ENCODE results near the gene PPP4R4. TPM values are rescaled to one million over a fixed set of nuclear protein-coding genes. Genes with fewer than 3 reads are reported as not detected.

PPP4R4 gene
- total RNA-seq, 1 donor = under 0.01 TPM

- H3K79me2 ChIP-seq (ENCODE audit: insufficient read depth, low read length) = no peaks in the 10 kb centered on the region
- no peak overlapping the region for H2AFZ ChIP-seq (ENCODE audit: low read length)
- H3K4me2 ChIP-seq (ENCODE audit: insufficient read depth, low read length) = no peak overlapping the region
- H3K27me3 ChIP-seq (ENCODE audit: insufficient read depth, low read length) = peaks cover 3% of the 10 kb centered on the region
- H3K36me3 ChIP-seq (ENCODE audit: insufficient read depth, low read length) = no peaks in the 10 kb centered on the region
- H4K20me1 ChIP-seq (ENCODE audit: insufficient read depth, low read length) = no peaks in the 10 kb centered on the region
- no peaks in the 10 kb centered on the region for H3K9me3 ChIP-seq (ENCODE audit: low read depth, low read length)
- no peaks in the 10 kb centered on the region for H3K4me1 ChIP-seq (ENCODE audit: insufficient read depth, low read length)
- H3K4me3 ChIP-seq (ENCODE audit: insufficient read depth, low read length) = no peak overlapping the region
- DNase-seq (ENCODE audit: insufficient read length, low spot score, missing footprints) = no peak
- TF ChIP-seq CTCF (IDR thresholded peaks at IDR 0.05; ENCODE audit: extremely low read depth, low read depth, low read length) = no peak
- H3K27ac ChIP-seq (ENCODE audit: low read depth, low read length) = no peak overlapping the region
Observed at GRCh38 chr14:94298130-94298529, 124.0 kb downstream of the PPP4R4 start.

DNA sequence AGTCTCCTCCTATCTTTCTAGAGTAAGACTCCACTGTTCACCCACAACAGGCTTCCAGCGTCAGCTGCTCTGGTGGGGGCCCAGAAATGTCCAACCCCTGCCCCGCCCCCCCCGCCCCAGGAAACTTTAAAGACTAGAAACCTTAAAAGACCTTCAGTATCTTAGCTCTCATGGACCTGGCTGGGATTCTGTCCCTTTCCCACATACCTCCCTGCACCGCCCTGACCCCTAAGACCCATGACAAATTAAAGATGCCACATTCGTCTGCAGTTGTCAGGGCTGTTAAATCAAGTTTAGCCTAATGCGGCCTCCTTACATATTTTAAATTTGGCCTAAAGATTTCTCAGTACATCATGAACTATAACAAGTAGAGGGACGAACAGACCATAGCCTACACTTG is 129.0 kb downstream of the PPP4R4 start:
- Histone ChIP-seq H3K4me2 (ENCODE audit: insufficient read depth, low read length) (no peak overlapping the region), H2AFZ (ENCODE audit: low read length) (no peak overlapping the region), H3K27me3 (ENCODE audit: insufficient read depth, low read length) (no peaks in the 10 kb centered on the region), H3K9me3 (ENCODE audit: low read depth, low read length) (no peaks in the 10 kb centered on the region), H4K20me1 (ENCODE audit: insufficient read depth, low read length) (no peaks in the 10 kb centered on the region), H3K4me3 (ENCODE audit: insufficient read depth, low read length) (no peak overlapping the region), H3K4me1 (ENCODE audit: insufficient read depth, low read length) (no peaks in the 10 kb centered on the region), H3K79me2 (ENCODE audit: insufficient read depth, low read length) (no peaks in the 10 kb centered on the region), H3K27ac (ENCODE audit: low read depth, low read length) (no peak overlapping the region), H3K36me3 (ENCODE audit: insufficient read depth, low read length) (no peaks in the 10 kb centered on the region)
- TF ChIP-seq CTCF (IDR thresholded peaks at IDR 0.05; ENCODE audit: extremely low read depth, low read depth, low read length) = no peak
- no peak for DNase-seq (ENCODE audit: insufficient read length, low spot score, missing footprints)

GRCh38 chr14:94304243-94304642 is 130.1 kb downstream of the PPP4R4 start:
- Histone ChIP-seq H3K4me1 (ENCODE audit: insufficient read depth, low read length) (no peaks in the 10 kb centered on the region), H2AFZ (ENCODE audit: low read length) (no peak overlapping the region), H3K4me2 (ENCODE audit: insufficient read depth, low read length) (no peak overlapping the region), H3K36me3 (ENCODE audit: insufficient read depth, low read length) (no peaks in the 10 kb centered on the region), H4K20me1 (ENCODE audit: insufficient read depth, low read length) (no peaks in the 10 kb centered on the region), H3K27me3 (ENCODE audit: insufficient read depth, low read length) (no peaks in the 10 kb centered on the region), H3K9me3 (ENCODE audit: low read depth, low read length) (no peaks in the 10 kb centered on the region), H3K79me2 (ENCODE audit: insufficient read depth, low read length) (no peaks in the 10 kb centered on the region), H3K4me3 (ENCODE audit: insufficient read depth, low read length) (no peak overlapping the region), H3K27ac (ENCODE audit: low read depth, low read length) (no peak overlapping the region)
- no peak for DNase-seq (ENCODE audit: insufficient read length, low spot score, missing footprints)
- TF ChIP-seq CTCF (IDR thresholded peaks at IDR 0.05; ENCODE audit: extremely low read depth, low read depth, low read length) = no peak

DNA sequence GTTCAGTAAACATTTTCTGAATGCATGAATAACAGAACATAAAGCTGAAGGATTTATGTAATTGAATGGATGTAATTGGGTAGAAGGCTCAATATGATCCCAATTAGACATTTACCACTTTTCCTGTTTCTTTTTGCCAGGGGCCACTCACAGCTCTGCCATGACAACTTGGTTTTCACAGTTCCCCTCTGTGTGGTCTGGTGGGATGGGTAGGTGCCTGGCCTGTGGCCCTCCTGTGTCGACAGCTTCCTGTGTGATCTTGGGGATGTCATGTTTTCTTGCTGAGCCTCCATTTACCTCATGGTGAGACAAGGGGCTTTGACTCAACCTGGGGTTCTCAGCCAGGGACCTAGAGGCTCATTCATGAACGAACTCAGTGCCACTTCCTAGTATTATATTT is 131.5 kb downstream of the PPP4R4 start:
- H2AFZ ChIP-seq (ENCODE audit: low read length) = no peak overlapping the region
- no peak overlapping the region for H3K4me2 ChIP-seq (ENCODE audit: insufficient read depth, low read length)
- H3K4me1 ChIP-seq (ENCODE audit: insufficient read depth, low read length) = no peaks in the 10 kb centered on the region
- TF ChIP-seq CTCF (IDR thresholded peaks at IDR 0.05; ENCODE audit: extremely low read depth, low read depth, low read length) = no peak
- no peaks in the 10 kb centered on the region for H4K20me1 ChIP-seq (ENCODE audit: insufficient read depth, low read length)
- no peaks in the 10 kb centered on the region for H3K9me3 ChIP-seq (ENCODE audit: low read depth, low read length)
- H3K36me3 ChIP-seq (ENCODE audit: insufficient read depth, low read length) = no peaks in the 10 kb centered on the region
- no peak for DNase-seq (ENCODE audit: insufficient read length, low spot score, missing footprints)
- no peak overlapping the region for H3K27ac ChIP-seq (ENCODE audit: low read depth, low read length)
- H3K27me3 ChIP-seq (ENCODE audit: insufficient read depth, low read length) = no peaks in the 10 kb centered on the region
- no peak overlapping the region for H3K4me3 ChIP-seq (ENCODE audit: insufficient read depth, low read length)
- no peaks in the 10 kb centered on the region for H3K79me2 ChIP-seq (ENCODE audit: insufficient read depth, low read length)

All from osteoblast (primary cell).